AG04450 (cell line): ENCODE results near the gene TSPAN9. TPM values are rescaled to one million over a fixed set of nuclear protein-coding genes. Genes with fewer than 3 reads are reported as not detected.

Source experiments
- CTCF ChIA-PET: fragments of 300-600, 350-600 bp; formaldehyde crosslinking; extraction: SDS; loops from one replicate; lab custom pipeline; 2022; ENCODE audit warnings: antibody characterized with exemption, inconsistent platforms; lab: Charles Lee
- POLR2A ChIA-PET: fragments of 350-600 bp; formaldehyde crosslinking; extraction: SDS; loops from one replicate; lab custom pipeline; 2021; ENCODE audit warnings: antibody characterized with exemption, inconsistent platforms; lab: Yijun Ruan, JAX
- DNase-seq: peaks from one replicate; pipeline ENCODE4 v3.0.0-alpha.2; 2011; ENCODE audit warnings: low read depth, low spot score
- H3K27ac ChIP-seq: one replicate; pipeline ENCODE4 v1.5.1; 2012; ENCODE audit warnings: low read depth, low read length, control low read depth
- H3K27me3 ChIP-seq: one replicate; pipeline ENCODE4 v1.6.0; 2012; ENCODE audit warnings: low read length; ENCODE audit not compliant: control insufficient read depth, insufficient read depth
- H3K4me3 ChIP-seq: 2 replicates; pipeline ENCODE4 v1.5.1; 2011; ENCODE audit warnings: mild to moderate bottlenecking, low read depth, low read length, control low read depth
- H3K9me3 ChIP-seq: 2 replicates; pipeline ENCODE4 v1.5.1; 2012; ENCODE audit warnings: low read length; ENCODE audit not compliant: control insufficient read depth, insufficient read depth
- polyA plus RNA-seq: library from polyadenylated mRNA; depleted of rRNA; stranded (reverse); fragments of >200 nt; gene quantifications from 2 replicates; pipeline ENCODE4 v1.2.3, GENCODE V29; 2011
- TF ChIP-seq, protein P1 (sequence below): IDR thresholded peaks from 2 replicates; pipeline ENCODE4 v1.5.1; 2011; ENCODE audit warnings: low read depth, low read length, control low read depth, inconsistent platforms

TSPAN9 gene
- polyA plus RNA-seq, 1 experiment = 68.0 TPM

DNA sequence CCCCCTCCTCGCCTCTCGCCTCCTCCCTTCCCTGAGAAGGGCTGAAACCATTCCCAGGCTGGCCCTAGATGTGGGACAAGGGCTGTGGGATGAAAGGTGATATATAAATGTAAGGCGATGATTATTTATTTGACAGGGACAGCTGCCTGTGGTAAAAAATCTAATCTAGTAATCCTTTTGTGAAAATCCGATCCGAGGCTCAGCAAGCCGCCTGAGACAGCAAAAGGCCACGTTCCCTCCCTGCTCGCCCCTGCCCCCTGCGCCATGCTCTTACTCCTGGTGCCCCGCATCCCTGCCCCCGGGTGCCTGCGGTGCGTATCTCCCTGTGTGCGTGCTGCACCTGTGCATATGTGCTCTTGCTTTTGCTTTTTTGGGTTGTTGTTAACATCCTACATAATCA is 65.2 kb downstream of the TSPAN9 start:
- ChIA-PET CTCF (interaction anchor here (1.9 kb wide), 1 partner anchor 133 kb away, joined by 4 read pairs; no protein-coding TSS in a partner anchor), POLR2A (no interaction called here)
- Histone ChIP-seq H3K27ac (no peak overlapping the region), H3K27me3 (no peaks in the 10 kb centered on the region), H3K9me3 (no peaks in the 10 kb centered on the region; the same call in 1 of the 2 replicates), H3K4me3 (no peak overlapping the region)
- TF ChIP-seq, protein P1, sequence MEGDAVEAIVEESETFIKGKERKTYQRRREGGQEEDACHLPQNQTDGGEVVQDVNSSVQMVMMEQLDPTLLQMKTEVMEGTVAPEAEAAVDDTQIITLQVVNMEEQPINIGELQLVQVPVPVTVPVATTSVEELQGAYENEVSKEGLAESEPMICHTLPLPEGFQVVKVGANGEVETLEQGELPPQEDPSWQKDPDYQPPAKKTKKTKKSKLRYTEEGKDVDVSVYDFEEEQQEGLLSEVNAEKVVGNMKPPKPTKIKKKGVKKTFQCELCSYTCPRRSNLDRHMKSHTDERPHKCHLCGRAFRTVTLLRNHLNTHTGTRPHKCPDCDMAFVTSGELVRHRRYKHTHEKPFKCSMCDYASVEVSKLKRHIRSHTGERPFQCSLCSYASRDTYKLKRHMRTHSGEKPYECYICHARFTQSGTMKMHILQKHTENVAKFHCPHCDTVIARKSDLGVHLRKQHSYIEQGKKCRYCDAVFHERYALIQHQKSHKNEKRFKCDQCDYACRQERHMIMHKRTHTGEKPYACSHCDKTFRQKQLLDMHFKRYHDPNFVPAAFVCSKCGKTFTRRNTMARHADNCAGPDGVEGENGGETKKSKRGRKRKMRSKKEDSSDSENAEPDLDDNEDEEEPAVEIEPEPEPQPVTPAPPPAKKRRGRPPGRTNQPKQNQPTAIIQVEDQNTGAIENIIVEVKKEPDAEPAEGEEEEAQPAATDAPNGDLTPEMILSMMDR = no peak
- DNase-seq = no peak

DNA sequence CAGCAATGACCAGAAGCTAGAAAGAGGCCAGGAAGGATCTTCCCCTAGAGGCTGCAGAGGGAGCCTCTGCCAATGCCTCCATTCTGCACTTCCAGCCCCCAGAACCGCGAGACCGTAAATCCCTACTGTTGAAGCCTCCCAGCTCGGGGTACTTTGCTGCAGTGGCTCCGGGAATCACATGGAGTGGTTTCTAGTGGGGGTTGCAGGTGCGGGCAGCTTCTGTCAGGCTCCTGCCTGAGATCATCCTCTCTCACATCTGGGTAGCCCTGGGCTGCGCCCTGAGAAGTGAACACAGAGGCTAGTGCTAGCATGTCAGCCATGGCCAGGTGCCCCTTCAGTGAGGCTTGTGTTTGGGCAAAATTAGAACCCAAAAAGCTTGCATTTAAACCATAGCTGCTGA is 67.3 kb downstream of the TSPAN9 start:
- Histone ChIP-seq H3K27me3 (no peaks in the 10 kb centered on the region), H3K9me3 (no peaks in the 10 kb centered on the region), H3K4me3 (no peak overlapping the region), H3K27ac (no peak overlapping the region)
- TF ChIP-seq, protein P1 = no peak
- POLR2A ChIA-PET = no interaction called here
- no peak for DNase-seq
- CTCF ChIA-PET = interaction anchor here (0.7 to 2.3 kb wide), 5 partner anchors 9 to 156 kb away, joined by 4 to 13 read pairs (median 8); no protein-coding TSS in a partner anchor

DNA sequence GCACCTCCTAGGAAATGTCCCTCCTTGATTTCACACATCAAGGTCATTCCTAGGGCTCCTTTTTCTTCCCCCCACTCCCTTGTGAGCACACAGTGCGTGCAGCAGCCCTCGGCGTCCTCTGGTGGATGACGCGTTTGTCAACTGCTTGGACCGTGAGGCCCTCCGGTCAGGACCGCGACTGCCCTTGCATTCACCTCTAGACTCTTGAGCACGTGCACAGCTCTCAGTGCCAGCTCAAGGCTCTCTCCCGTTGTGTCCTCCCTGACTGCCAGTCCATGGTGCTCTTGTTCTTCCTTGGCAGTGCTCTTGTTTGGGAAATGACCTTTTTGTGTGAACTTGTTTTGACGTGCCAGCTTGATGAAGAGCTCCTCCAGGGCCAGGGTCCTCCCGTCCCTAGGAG is 67.9 kb downstream of the TSPAN9 start:
- CTCF ChIA-PET = interaction anchor here (0.7 to 2.3 kb wide), 5 partner anchors 10 to 155 kb away, joined by 4 to 13 read pairs (median 8); no protein-coding TSS in a partner anchor
- TF ChIP-seq, protein P1 = no peak

DNA sequence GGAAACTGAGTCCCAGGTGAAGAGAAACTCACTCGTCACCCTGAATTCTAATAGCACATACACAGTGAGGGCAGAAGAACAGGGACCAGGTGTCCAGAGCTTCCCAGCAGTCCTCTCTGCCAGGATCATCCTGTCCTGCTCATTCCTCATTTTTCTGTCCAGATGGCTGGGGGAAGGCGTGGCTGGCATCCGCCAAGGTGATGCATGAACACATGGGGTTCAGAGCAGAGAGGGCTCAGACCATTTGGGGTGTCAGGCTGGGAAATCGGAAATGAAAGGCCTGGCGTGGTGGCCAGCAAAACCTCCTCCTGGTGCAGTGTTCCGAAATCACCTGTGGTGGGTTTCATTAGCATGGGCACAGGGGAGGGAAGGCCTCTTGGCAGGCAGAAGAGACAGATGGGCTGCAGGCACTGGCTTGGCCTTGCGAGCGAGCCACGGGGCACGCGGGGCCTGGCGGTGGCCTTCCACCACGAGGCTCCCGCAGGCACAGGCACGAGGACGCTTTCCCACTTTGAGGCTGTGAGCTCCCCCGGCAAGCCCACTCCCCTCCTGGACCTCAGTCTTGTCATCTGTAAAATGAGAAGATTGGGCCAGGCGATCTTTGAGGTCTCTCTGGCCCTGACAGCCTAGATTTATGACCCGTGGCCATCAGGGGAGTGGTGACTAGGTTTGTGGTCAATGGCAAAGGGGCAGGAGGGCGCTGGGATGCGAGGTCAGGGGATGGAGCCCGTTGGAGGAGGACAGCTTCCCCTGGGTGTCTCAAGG is 68.5 kb downstream of the TSPAN9 start:
- POLR2A ChIA-PET = no interaction called here
- DNase-seq = no peak

More for the DNA sequence above, 67.9 kb downstream of the TSPAN9 start:
- POLR2A ChIA-PET = no interaction called here
- H3K27ac ChIP-seq = no peak overlapping the region
- no peaks in the 10 kb centered on the region for H3K27me3 ChIP-seq
- H3K4me3 ChIP-seq = no peak overlapping the region
- no peak for DNase-seq
- no peaks in the 10 kb centered on the region for H3K9me3 ChIP-seq

More for the DNA sequence above, 68.5 kb downstream of the TSPAN9 start:
- Histone ChIP-seq H3K9me3 (no peaks in the 10 kb centered on the region), H3K4me3 (no peak overlapping the region), H3K27me3 (no peaks in the 10 kb centered on the region), H3K27ac (no peak overlapping the region)
- TF ChIP-seq, protein P1 = no peak
- CTCF ChIA-PET = interaction anchor here (0.8 to 2.3 kb wide), 5 partner anchors 9 to 130 kb away, joined by 4 to 13 read pairs (median 5); no protein-coding TSS in a partner anchor
